ENCODE results near the gene WDR5.

The WDR5 gene

GRCh38 chr9:134206311-134207300 lies 70.7 kb downstream of the WDR5 start:
- H3K4me3 ChIP-seq (ENCODE audit: low read depth, low read length), result no peak overlapping the region
- DNase-seq (ENCODE audit: low read depth, low spot score), result no peak
- no peak for TF ChIP-seq CTCF (IDR thresholded peaks at IDR 0.05; ENCODE audit: low read depth, low read length)

GRCh38 chr9:134208310-134208841 lies 72.5 kb downstream of the WDR5 start:
- in situ Hi-C loops (cut with HindIII; ENCODE audit: low sequenced_read_pairs), result no loop called here
- no peak for DNase-seq (ENCODE audit: low read depth, low spot score)
- no peak for TF ChIP-seq CTCF (IDR thresholded peaks at IDR 0.05; ENCODE audit: low read depth, low read length)
- H3K4me3 ChIP-seq (ENCODE audit: low read depth, low read length), result no peak overlapping the region

More at GRCh38 chr9:134206311-134207300, 70.7 kb downstream of the WDR5 start:
- in situ Hi-C loops (cut with HindIII; ENCODE audit: low sequenced_read_pairs), result no loop called here

GRCh38 chr9:134208981-134209725 lies 73.3 kb downstream of the WDR5 start:
- no peak for TF ChIP-seq CTCF (IDR thresholded peaks at IDR 0.05; ENCODE audit: low read depth, low read length)
- in situ Hi-C loops (cut with HindIII; ENCODE audit: low sequenced_read_pairs), result no loop called here
- no peak for DNase-seq (ENCODE audit: low read depth, low spot score)
- H3K4me3 ChIP-seq (ENCODE audit: low read depth, low read length), result no peak overlapping the region
